Skeletal muscle satellite cell (primary cell): ENCODE results near the gene ITGAE.
"Not testable (repeated sequence)": the region's sequence is repeated elsewhere in the genome, so short reads cannot be mapped to it uniquely, and the experiment has no call there.

Source experiments
- H3K27me3 ChIP-seq: 2 replicates; pipeline ENCODE4 v1.7.0; 2013; ENCODE audit warnings: low read length; ENCODE audit not compliant: control insufficient read depth, insufficient read depth
- H3K36me3 ChIP-seq: 2 replicates; pipeline ENCODE4 v1.7.0; 2013; ENCODE audit warnings: mild to moderate bottlenecking, control low read depth, low read length; ENCODE audit not compliant: insufficient read depth
- H3K4me1 ChIP-seq: 2 replicates; pipeline ENCODE4 v1.7.0; 2013; ENCODE audit warnings: low read length; ENCODE audit not compliant: control insufficient read depth, insufficient read depth
- H3K4me2 ChIP-seq: 2 replicates; pipeline ENCODE4 v1.7.0; 2013; ENCODE audit warnings: mild to moderate bottlenecking, low read length
- H3K4me3 ChIP-seq: 2 replicates; pipeline ENCODE4 v1.7.0; 2013; ENCODE audit warnings: low read length
- H3K9ac ChIP-seq: 2 replicates; pipeline ENCODE4 v1.7.0; 2013; ENCODE audit warnings: mild to moderate bottlenecking, low read depth, low read length, moderate library complexity
- H3K9me3 ChIP-seq: replicated peaks from 2 replicates; pipeline ENCODE4 v1.7.0; 2013; ENCODE audit warnings: mild to moderate bottlenecking, control low read depth, low read length

ITGAE gene

GRCh38 chr17:3792481-3792880 is 8.5 kb downstream of the ITGAE start:
- H3K4me3 ChIP-seq: no peak overlapping the region
- H3K9ac ChIP-seq: no peak overlapping the region
- H3K4me2 ChIP-seq: no peak overlapping the region
- H3K36me3 ChIP-seq: no peaks in the 10 kb centered on the region
- H3K9me3 ChIP-seq: no peaks in the 10 kb centered on the region
- H3K27me3 ChIP-seq: no peaks in the 10 kb centered on the region
- H3K4me1 ChIP-seq: peaks cover 35% of the 10 kb centered on the region

GRCh38 chr17:3788200-3788599 is 12.8 kb downstream of the ITGAE start:
- no peaks in the 10 kb centered on the region for H3K9me3 ChIP-seq

GRCh38 chr17:3785323-3785722 is 15.7 kb downstream of the ITGAE start:
- not testable (repeated sequence) for H3K27me3 ChIP-seq

More at GRCh38 chr17:3788200-3788599, 12.8 kb downstream of the ITGAE start:
- Histone ChIP-seq H3K4me3 (no peak overlapping the region), H3K36me3 (no peaks in the 10 kb centered on the region), H3K4me1 (peaks cover 17% of the 10 kb centered on the region), H3K4me2 (no peak overlapping the region), H3K27me3 (no peaks in the 10 kb centered on the region), H3K9ac (no peak overlapping the region)

DNA sequence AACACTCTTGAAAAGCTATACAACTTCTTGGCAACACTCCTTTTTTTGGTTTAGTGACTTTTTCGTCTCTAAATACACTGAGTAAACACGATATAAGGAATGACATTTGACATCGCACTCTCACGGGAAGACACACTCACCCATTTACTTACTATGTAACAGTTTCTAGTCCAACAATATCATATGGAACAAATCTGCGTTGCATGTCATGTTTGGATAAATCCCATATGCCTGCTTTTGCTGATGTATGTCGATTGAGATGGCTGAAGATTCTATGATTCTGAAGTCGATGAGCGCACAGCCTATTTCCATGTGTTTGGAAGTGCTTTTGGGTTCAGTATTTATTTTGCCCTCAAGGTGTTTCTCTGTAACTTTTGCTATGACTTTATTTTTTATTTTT is 18.2 kb downstream of the ITGAE start:
- no peak overlapping the region for H3K9ac ChIP-seq

More at GRCh38 chr17:3785323-3785722, 15.7 kb downstream of the ITGAE start:
- not testable (repeated sequence) for H3K9me3 ChIP-seq, H3K4me2 ChIP-seq, H3K4me1 ChIP-seq, H3K36me3 ChIP-seq, H3K4me3 ChIP-seq, H3K9ac ChIP-seq

DNA sequence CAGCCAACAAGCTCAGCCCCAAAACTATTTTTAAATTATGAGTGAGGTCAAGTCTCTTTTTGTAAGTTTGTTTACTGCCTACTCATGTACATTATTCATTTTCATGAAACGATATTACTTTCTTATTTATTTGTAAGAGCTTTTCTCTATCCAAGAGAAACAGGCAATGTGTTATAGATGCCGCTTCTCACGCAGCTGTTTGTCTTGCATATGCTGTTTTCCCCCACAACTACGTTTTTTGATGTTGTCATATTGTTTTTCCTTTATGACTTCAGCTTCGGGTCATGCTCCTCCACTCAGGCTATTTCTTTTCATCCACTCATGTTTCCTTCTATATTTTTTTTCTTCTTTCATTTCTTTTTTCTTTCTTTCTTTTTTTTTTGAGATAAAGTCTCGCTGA is 20.0 kb downstream of the ITGAE start:
- H3K36me3 ChIP-seq: no peaks in the 10 kb centered on the region
- H3K4me2 ChIP-seq: no peak overlapping the region
- no peak overlapping the region for H3K9ac ChIP-seq
- H3K9me3 ChIP-seq: no peaks in the 10 kb centered on the region
- no peak overlapping the region for H3K4me3 ChIP-seq
- no peaks in the 10 kb centered on the region for H3K4me1 ChIP-seq
- no peaks in the 10 kb centered on the region for H3K27me3 ChIP-seq

More for the DNA sequence above, 18.2 kb downstream of the ITGAE start:
- H3K27me3 ChIP-seq: no peaks in the 10 kb centered on the region
- no peak overlapping the region for H3K4me3 ChIP-seq
- H3K36me3 ChIP-seq: no peaks in the 10 kb centered on the region
- H3K4me2 ChIP-seq: no peak overlapping the region
- no peaks in the 10 kb centered on the region for H3K4me1 ChIP-seq
- H3K9me3 ChIP-seq: no peaks in the 10 kb centered on the region

DNA sequence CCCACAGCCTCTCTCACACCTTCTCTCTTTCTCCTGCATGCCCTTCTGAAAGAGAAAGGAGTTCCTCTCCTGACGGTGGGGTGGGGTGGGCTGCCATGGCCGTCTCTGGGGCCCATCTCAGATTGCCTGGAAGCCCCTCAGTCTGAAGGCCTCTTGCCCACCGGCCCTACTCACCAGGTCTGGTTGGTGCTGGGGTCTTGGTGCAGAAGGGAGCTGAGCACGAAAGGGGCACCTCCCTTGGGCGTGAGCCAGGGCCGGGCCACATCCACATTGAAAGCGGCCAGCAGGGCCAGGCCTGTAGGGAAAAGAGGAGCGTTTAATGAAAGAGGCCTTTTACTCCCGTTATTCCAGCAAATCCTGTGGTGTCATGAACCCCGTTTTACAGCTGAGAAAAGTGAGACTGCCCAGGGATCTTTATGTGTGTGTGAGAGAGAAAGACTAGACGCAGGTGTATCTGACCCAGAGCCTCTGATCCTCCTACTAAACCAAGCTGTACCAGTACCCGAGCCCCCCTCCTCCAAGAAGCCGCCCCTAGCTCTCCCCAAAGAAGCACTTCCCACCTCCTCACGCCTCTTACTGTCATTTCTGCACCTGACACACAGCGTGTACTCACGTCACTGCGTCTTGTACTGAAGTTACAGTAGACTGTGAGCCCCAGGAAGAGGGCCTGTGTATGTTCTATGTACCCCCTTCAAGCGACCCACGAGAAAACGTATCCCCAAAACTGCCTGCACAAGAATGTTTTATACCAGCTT is 23.4 kb downstream of the ITGAE start:
- Histone ChIP-seq H3K4me2 (no peak overlapping the region), H3K4me3 (no peak overlapping the region), H3K36me3 (no peaks in the 10 kb centered on the region), H3K27me3 (no peaks in the 10 kb centered on the region), H3K4me1 (peaks cover 6% of the 10 kb centered on the region), H3K9me3 (no peaks in the 10 kb centered on the region), H3K9ac (no peak overlapping the region)

GRCh38 chr17:3773966-3774365 is 27.0 kb downstream of the ITGAE start:
- Histone ChIP-seq H3K9me3 (no peaks in the 10 kb centered on the region), H3K4me3 (no peak overlapping the region), H3K9ac (no peak overlapping the region), H3K4me1 (peaks cover 6% of the 10 kb centered on the region), H3K27me3 (no peaks in the 10 kb centered on the region), H3K36me3 (no peaks in the 10 kb centered on the region), H3K4me2 (no peak overlapping the region)

DNA sequence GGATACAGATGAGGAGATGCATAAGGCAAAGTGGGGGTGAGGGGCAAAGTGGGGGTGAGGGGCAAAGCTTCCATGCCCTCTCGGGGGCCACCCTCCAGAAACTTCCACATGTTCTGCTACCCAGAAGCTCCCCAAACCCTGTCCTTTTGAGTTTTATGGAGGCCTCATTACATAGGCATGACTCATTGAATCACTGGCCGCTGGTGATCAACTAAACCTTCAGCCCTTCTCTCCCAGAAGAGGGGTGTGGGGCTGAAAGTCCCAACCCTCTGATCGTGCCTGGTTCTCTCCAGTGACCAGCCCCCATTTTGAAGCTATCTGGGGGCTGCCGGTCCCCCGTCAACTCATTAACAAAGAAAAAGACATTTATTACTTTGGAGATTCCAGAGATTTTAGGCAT is 27.5 kb downstream of the ITGAE start:
- H3K4me1 ChIP-seq: peaks cover 6% of the 10 kb centered on the region
- H3K9me3 ChIP-seq: no peaks in the 10 kb centered on the region
- no peak overlapping the region for H3K4me2 ChIP-seq
- H3K9ac ChIP-seq: no peak overlapping the region
- H3K27me3 ChIP-seq: no peaks in the 10 kb centered on the region
- no peak overlapping the region for H3K4me3 ChIP-seq
- H3K36me3 ChIP-seq: no peaks in the 10 kb centered on the region

DNA sequence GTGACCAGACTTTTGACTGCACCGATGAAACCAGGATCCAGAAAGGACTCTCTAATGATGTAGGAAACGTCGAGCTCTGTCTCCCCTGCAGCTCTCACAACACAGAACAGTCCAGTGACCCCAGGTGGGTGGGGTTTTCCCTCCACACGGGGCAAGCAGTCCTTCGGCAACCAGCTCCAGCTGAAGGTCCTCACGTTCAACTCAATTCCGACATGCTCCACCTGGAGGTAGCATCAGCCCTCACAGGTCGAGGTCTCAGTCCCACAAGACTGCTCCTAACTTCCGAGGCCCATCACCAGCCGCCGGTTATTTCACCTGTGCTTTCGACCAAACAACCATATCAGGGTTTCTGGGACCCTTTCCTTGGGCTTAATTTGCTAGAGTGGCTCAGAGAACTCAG is 28.2 kb downstream of the ITGAE start:
- H3K36me3 ChIP-seq: no peaks in the 10 kb centered on the region
- H3K9ac ChIP-seq: no peak overlapping the region
- peaks cover 6% of the 10 kb centered on the region for H3K4me1 ChIP-seq
- no peak overlapping the region for H3K4me3 ChIP-seq
- no peak overlapping the region for H3K4me2 ChIP-seq
- H3K27me3 ChIP-seq: no peaks in the 10 kb centered on the region
- H3K9me3 ChIP-seq: no peaks in the 10 kb centered on the region

DNA sequence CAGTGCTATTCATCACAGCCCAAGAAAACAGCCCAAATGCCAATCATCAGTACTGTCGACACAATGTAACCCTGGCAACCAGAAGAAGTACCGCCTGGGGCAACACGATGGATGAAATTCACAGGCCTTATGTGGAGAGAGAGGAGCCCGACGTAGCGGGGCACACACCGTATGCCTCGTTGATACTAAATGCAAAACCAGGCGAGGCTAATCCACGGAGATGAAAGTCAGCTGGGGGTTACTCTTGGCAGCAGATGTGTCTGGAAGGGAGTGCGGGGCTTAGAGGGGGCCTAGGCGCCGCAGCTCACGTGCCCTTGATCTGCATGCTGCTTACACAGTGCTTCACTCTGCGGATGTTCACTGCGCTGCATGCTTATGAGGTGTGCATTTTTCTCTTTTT is 29.8 kb downstream of the ITGAE start:
- Histone ChIP-seq H3K9me3 (no peaks in the 10 kb centered on the region), H3K4me1 (peaks cover 6% of the 10 kb centered on the region), H3K4me2 (no peak overlapping the region), H3K27me3 (no peaks in the 10 kb centered on the region), H3K4me3 (no peak overlapping the region), H3K36me3 (no peaks in the 10 kb centered on the region), H3K9ac (no peak overlapping the region)

GRCh38 chr17:3770466-3770865 is 30.5 kb downstream of the ITGAE start:
- H3K9ac ChIP-seq: no peak overlapping the region
- no peaks in the 10 kb centered on the region for H3K9me3 ChIP-seq
- H3K4me3 ChIP-seq: no peak overlapping the region
- peaks cover 8% of the 10 kb centered on the region for H3K4me1 ChIP-seq
- no peaks in the 10 kb centered on the region for H3K36me3 ChIP-seq
- H3K27me3 ChIP-seq: no peaks in the 10 kb centered on the region
- H3K4me2 ChIP-seq: no peak overlapping the region

GRCh38 chr17:3768769-3769168 is 32.2 kb downstream of the ITGAE start:
- Histone ChIP-seq H3K4me3 (no peak overlapping the region), H3K9ac (no peak overlapping the region), H3K36me3 (no peaks in the 10 kb centered on the region), H3K4me1 (peaks cover 6% of the 10 kb centered on the region), H3K9me3 (no peaks in the 10 kb centered on the region), H3K27me3 (no peaks in the 10 kb centered on the region), H3K4me2 (no peak overlapping the region)
